WTC11 (cell line): ENCODE data around the gene MC2R. TPM values are rescaled to one million over a fixed set of nuclear protein-coding genes. Genes with fewer than 3 reads are reported as not detected.

Experiments used
- ATAC-seq: fragments of 200-7000 bp; cut with Tn5 transposase; 2 replicates; pipeline ENCODE4 v1.10.0; 2021; ENCODE audit warnings: mild to moderate bottlenecking, moderate library complexity
- CTCF ChIA-PET: fragments of 300-600 bp; sonication (Branson Sonifier 250); formaldehyde crosslinking; loops from one replicate; lab custom pipeline; 2021; ENCODE audit warnings: antibody characterized with exemption; lab: Charles Lee
- POLR2A ChIA-PET: fragments of 350-600 bp; sonication (Branson Sonifier 250); formaldehyde crosslinking; loops from one replicate; lab custom pipeline; 2021; ENCODE audit warnings: antibody characterized with exemption; lab: Charles Lee
- DNase-seq: peaks from one replicate; pipeline ENCODE4 v3.0.0; 2021; ENCODE audit warnings: low spot score
- H3K27ac Mint-ChIP-seq: 2 replicates; pipeline ENCODE4 v1.8.0; 2021; ENCODE audit warnings: mixed read lengths
- H3K27me3 Mint-ChIP-seq: 2 replicates; pipeline ENCODE4 v1.8.0; 2021; ENCODE audit warnings: low read depth, mild to moderate bottlenecking, moderate library complexity, mixed read lengths
- H3K36me3 Mint-ChIP-seq: 2 replicates; pipeline ENCODE4 v1.8.0; 2021; ENCODE audit warnings: mixed read lengths
- H3K4me1 Mint-ChIP-seq: 2 replicates; pipeline ENCODE4 v1.8.0; 2022; ENCODE audit warnings: mixed read lengths
- H3K4me3 Mint-ChIP-seq: 2 replicates; pipeline ENCODE4 v1.8.0; 2021; ENCODE audit warnings: mild to moderate bottlenecking, moderate library complexity, mixed read lengths
- H3K9me3 Mint-ChIP-seq: 2 replicates; pipeline ENCODE4 v1.8.0; 2021; ENCODE audit warnings: mixed read lengths
- ATF1 ChIP-seq: sonication (generic); formaldehyde crosslinking; IDR thresholded peaks from 2 replicates; pipeline ENCODE4 v1.8.1; 2023; ENCODE audit warnings: mild to moderate bottlenecking, moderate library complexity, missing genetic modification reagents
- CBFB ChIP-seq: sonication (generic); formaldehyde crosslinking; IDR thresholded peaks from 2 replicates; pipeline ENCODE4 v1.8.1; 2022; ENCODE audit warnings: mild to moderate bottlenecking, low read depth, missing genetic modification reagents
- E2F1 ChIP-seq: sonication (generic); formaldehyde crosslinking; IDR thresholded peaks from 2 replicates; pipeline ENCODE4 v1.8.0; 2022; ENCODE audit warnings: mild to moderate bottlenecking, missing genetic modification reagents
- ERG ChIP-seq: fragments of 250-450 bp; sonication (Bioruptor Pico); IDR thresholded peaks from 2 replicates; pipeline ENCODE4 v1.8.0; 2021; ENCODE audit warnings: mild to moderate bottlenecking
- FOXK1 ChIP-seq: sonication (generic); formaldehyde crosslinking; IDR thresholded peaks from 2 replicates; pipeline ENCODE4 v1.8.0; 2022; ENCODE audit warnings: mild to moderate bottlenecking, moderate library complexity, missing genetic modification reagents
- FOXP1 ChIP-seq: sonication (generic); formaldehyde crosslinking; IDR thresholded peaks from 2 replicates; pipeline ENCODE4 v1.8.0; 2022; ENCODE audit warnings: missing genetic modification reagents, mild to moderate bottlenecking, moderate library complexity, borderline replicate concordance
- FOXP4 ChIP-seq: sonication (generic); formaldehyde crosslinking; IDR thresholded peaks from 2 replicates; pipeline ENCODE4 v1.8.0; 2022; ENCODE audit warnings: mild to moderate bottlenecking, missing genetic modification reagents
- GTF2I ChIP-seq: fragments of 250-450 bp; sonication (Bioruptor Pico); conservative IDR thresholded peaks from 2 replicates; pipeline ENCODE4 v1.4.0; 2021; ENCODE audit warnings: mild to moderate bottlenecking
- JUN ChIP-seq: sonication (generic); formaldehyde crosslinking; IDR thresholded peaks from 2 replicates; pipeline ENCODE4 v1.8.0; 2023; ENCODE audit warnings: mild to moderate bottlenecking, missing genetic modification reagents
- KAT7 ChIP-seq: sonication (generic); formaldehyde crosslinking; IDR thresholded peaks from 2 replicates; pipeline ENCODE4 v1.8.1; 2023; ENCODE audit warnings: missing genetic modification reagents, mild to moderate bottlenecking, borderline replicate concordance
- NR2C2 ChIP-seq: sonication (generic); formaldehyde crosslinking; IDR thresholded peaks from 2 replicates; pipeline ENCODE4 v1.8.0; 2022; ENCODE audit warnings: mild to moderate bottlenecking, missing genetic modification reagents
- NR3C1 ChIP-seq: sonication (generic); formaldehyde crosslinking; conservative IDR thresholded peaks from 2 replicates; pipeline ENCODE4 v1.8.1; 2023; ENCODE audit warnings: low read depth, mild to moderate bottlenecking, missing genetic modification reagents
- PRDM15 ChIP-seq: sonication (generic); formaldehyde crosslinking; IDR thresholded peaks from 2 replicates; pipeline ENCODE4 v1.8.0; 2022; ENCODE audit warnings: missing genetic modification reagents
- PRRX2 ChIP-seq: fragments of 250-450 bp; sonication (Bioruptor Pico); IDR thresholded peaks from 2 replicates; pipeline ENCODE4 v1.8.0; 2021; ENCODE audit warnings: mild to moderate bottlenecking
- RORB ChIP-seq: fragments of 250-450 bp; sonication (Bioruptor Pico); IDR thresholded peaks from 2 replicates; pipeline ENCODE4 v1.9.0; 2021; ENCODE audit warnings: mild to moderate bottlenecking
- TEAD4 ChIP-seq: sonication (generic); formaldehyde crosslinking; IDR thresholded peaks from 2 replicates; pipeline ENCODE4 v1.8.0; 2022; ENCODE audit warnings: mild to moderate bottlenecking, missing genetic modification reagents
- TP53 ChIP-seq: sonication (generic); formaldehyde crosslinking; IDR thresholded peaks from 2 replicates; pipeline ENCODE4 v1.8.1; 2023; ENCODE audit warnings: mild to moderate bottlenecking, missing genetic modification reagents
- USF2 ChIP-seq: sonication (generic); formaldehyde crosslinking; IDR thresholded peaks from 2 replicates; pipeline ENCODE4 v1.8.1; 2023; ENCODE audit warnings: mild to moderate bottlenecking, missing genetic modification reagents, moderate library complexity
- ZBTB43 ChIP-seq: sonication (generic); formaldehyde crosslinking; IDR thresholded peaks from 2 replicates; pipeline ENCODE4 v1.8.1; 2023; ENCODE audit warnings: mild to moderate bottlenecking, missing genetic modification reagents
- ZNF232 ChIP-seq: sonication (generic); formaldehyde crosslinking; IDR thresholded peaks from 2 replicates; pipeline ENCODE4 v1.8.0; 2022; ENCODE audit warnings: mild to moderate bottlenecking, missing genetic modification reagents
- ZNF423 ChIP-seq: fragments of 250-450 bp; sonication (Bioruptor Pico); IDR thresholded peaks from 2 replicates; pipeline ENCODE4 v2.1.2; 2022; ENCODE audit warnings: mild to moderate bottlenecking, moderate library complexity
- ZNF532 ChIP-seq: fragments of 250-450 bp; sonication (Bioruptor Pico); IDR thresholded peaks from 2 replicates; pipeline ENCODE4 v1.9.0; 2021; ENCODE audit warnings: mild to moderate bottlenecking, borderline replicate concordance
- total RNA-seq: library from RNA; stranded (reverse); gene quantifications from 3 replicates; pipeline ENCODE4 v1.2.3, GENCODE V29; 2021

The MC2R gene
- total RNA-seq, 1 experiment from 2014 or later = not detected

GRCh38 chr18:13917401-13917800 is 2.1 kb upstream of the MC2R start:
- ATAC-seq = no peak
- no peaks in the 10 kb centered on the region for H3K36me3 Mint-ChIP-seq
- no peak for DNase-seq
- POLR2A ChIA-PET = interaction anchor here (1.0 kb wide), 1 partner anchor 15 kb away, joined by 4 read pairs; no protein-coding TSS in a partner anchor
- H3K9me3 Mint-ChIP-seq = no peaks in the 10 kb centered on the region
- H3K4me3 Mint-ChIP-seq = no peak overlapping the region
- CTCF ChIA-PET = no interaction called here
- H3K4me1 Mint-ChIP-seq = no peaks in the 10 kb centered on the region
- TF ChIP-seq E2F1 (CRISPR knock-in tag) = no peak
- TF ChIP-seq ZNF423 = no peak
- TF ChIP-seq GTF2I = no peak
- TF ChIP-seq FOXK1 (CRISPR knock-in tag) = no peak
- no peak for TF ChIP-seq TEAD4 (CRISPR knock-in tag)
- TF ChIP-seq ZNF232 (CRISPR knock-in tag) = no peak
- TF ChIP-seq FOXP4 (CRISPR knock-in tag) = no peak
- no peak for TF ChIP-seq NR2C2 (CRISPR knock-in tag)
- TF ChIP-seq RORB (CRISPR knock-in tag) = no peak
- TF ChIP-seq NR3C1 (CRISPR knock-in tag) = no peak
- no peak for TF ChIP-seq USF2 (CRISPR knock-in tag)
- TF ChIP-seq PRDM15 (CRISPR knock-in tag) = no peak
- H3K27ac Mint-ChIP-seq = no peak overlapping the region
- no peaks in the 10 kb centered on the region for H3K27me3 Mint-ChIP-seq

- Mint-ChIP-seq H3K4me3 (no peak overlapping the region), H3K27me3 (no peaks in the 10 kb centered on the region), H3K9me3 (no peaks in the 10 kb centered on the region), H3K4me1 (no peaks in the 10 kb centered on the region), H3K36me3 (no peaks in the 10 kb centered on the region), H3K27ac (no peak overlapping the region)
- ChIA-PET POLR2A (no interaction called here), CTCF (interaction anchor here (1.9 kb wide), 1 partner anchor 104 kb away, joined by 7 read pairs; no protein-coding TSS in a partner anchor)
- ATAC-seq (no peak; the same call in 1 of the 2 replicates), DNase-seq (no peak)
- TF ChIP-seq JUN (CRISPR knock-in tag) = no peak
- TF ChIP-seq CBFB (CRISPR knock-in tag) = no peak
- no peak for TF ChIP-seq KAT7 (CRISPR knock-in tag)
- TF ChIP-seq TEAD4 (CRISPR knock-in tag) = no peak
- no peak for TF ChIP-seq FOXP1 (CRISPR knock-in tag)
- no peak for TF ChIP-seq ZBTB43 (CRISPR knock-in tag)
- no peak for TF ChIP-seq ERG
- no peak for TF ChIP-seq ZNF532
- TF ChIP-seq ATF1 = no peak
- TF ChIP-seq GTF2I = no peak
- TF ChIP-seq PRRX2 (CRISPR knock-in tag) = no peak
- no peak for TF ChIP-seq TP53 (CRISPR knock-in tag)
Measured at GRCh38 chr18:13916559-13916958, 1.2 kb upstream of the MC2R start.
